Measurements from ENCODE around the gene DCXR.
A peak's percentile ranks its signal among the peaks of the same experiment; 100 is the strongest.

The DCXR gene

GRCh38 chr17:82022310-82022980, 15.1 kb downstream of the DCXR start, which contains the start of gene CENPX:
TSS of gene CENPX (minus strand) at chr17:82022878. CDS start at chr17:82022861, 17 bp downstream.
- peak within 1 kb of the TSS; percentile 90 for H3K4me3 ChIP-seq (ENCODE audit: low read length)

GRCh38 chr17:82021900-82022309, 15.6 kb downstream of the DCXR start:
- peaks cover 3% of the 10 kb centered on the region for H3K4me1 ChIP-seq (ENCODE audit: insufficient read depth, low read length)
- peak overlapping the region; percentile 90 for H3K9ac ChIP-seq (ENCODE audit: low read depth, low read length)
- peak overlapping the region; percentile 90 for H3K4me3 ChIP-seq (ENCODE audit: low read length)
- H3K27me3 ChIP-seq (ENCODE audit: insufficient read depth, low read length), result no peaks in the 10 kb centered on the region
- H3K27ac ChIP-seq (ENCODE audit: low read length), result no peak overlapping the region
- no peaks in the 10 kb centered on the region for H3K9me3 ChIP-seq (ENCODE audit: insufficient read depth, low read depth, low read length)
- peaks cover 5% of the 10 kb centered on the region; the same call in 1 of the 2 replicates for H3K36me3 ChIP-seq (ENCODE audit: insufficient read depth, low read depth, low read length)

More at GRCh38 chr17:82022310-82022980, 15.1 kb downstream of the DCXR start, which contains the start of gene CENPX:
- Histone ChIP-seq H3K36me3 (ENCODE audit: insufficient read depth, low read depth, low read length) (peaks cover 5% of the 10 kb centered on the region; the same call in 1 of the 2 replicates), H3K4me1 (ENCODE audit: insufficient read depth, low read length) (peaks cover 3% of the 10 kb centered on the region), H3K9me3 (ENCODE audit: insufficient read depth, low read depth, low read length) (no peaks in the 10 kb centered on the region), H3K27me3 (ENCODE audit: insufficient read depth, low read length) (no peaks in the 10 kb centered on the region), H3K9ac (ENCODE audit: low read depth, low read length) (peak within 1 kb of the TSS; percentile 90), H3K27ac (ENCODE audit: low read length) (peak within 1 kb of the TSS; percentile 28)

- Histone ChIP-seq H3K4me3 (ENCODE audit: low read length) (peak overlapping the region; percentile 90), H3K4me1 (ENCODE audit: insufficient read depth, low read length) (peaks cover 3% of the 10 kb centered on the region), H3K9ac (ENCODE audit: low read depth, low read length) (peak overlapping the region; percentile 90), H3K36me3 (ENCODE audit: insufficient read depth, low read depth, low read length) (peaks cover 5% of the 10 kb centered on the region; the same call in 1 of the 2 replicates), H3K9me3 (ENCODE audit: insufficient read depth, low read depth, low read length) (no peaks in the 10 kb centered on the region), H3K27ac (ENCODE audit: low read length) (no peak overlapping the region), H3K27me3 (ENCODE audit: insufficient read depth, low read length) (no peaks in the 10 kb centered on the region)
Observed at GRCh38 chr17:82021107-82021899, 16.2 kb downstream of the DCXR start.

GRCh38 chr17:82020572-82021106, 16.9 kb downstream of the DCXR start:
- Histone ChIP-seq H3K27me3 (ENCODE audit: insufficient read depth, low read length) (no peaks in the 10 kb centered on the region), H3K9me3 (ENCODE audit: insufficient read depth, low read depth, low read length) (no peaks in the 10 kb centered on the region), H3K4me3 (ENCODE audit: low read length) (no peak overlapping the region), H3K27ac (ENCODE audit: low read length) (no peak overlapping the region), H3K4me1 (ENCODE audit: insufficient read depth, low read length) (peaks cover 3% of the 10 kb centered on the region), H3K36me3 (ENCODE audit: insufficient read depth, low read depth, low read length) (peaks cover 5% of the 10 kb centered on the region; the same call in 1 of the 2 replicates), H3K9ac (ENCODE audit: low read depth, low read length) (no peak overlapping the region)

GRCh38 chr17:82019690-82020571, 17.6 kb downstream of the DCXR start:
- Histone ChIP-seq H3K4me3 (ENCODE audit: low read length) (no peak overlapping the region), H3K4me1 (ENCODE audit: insufficient read depth, low read length) (peaks cover 3% of the 10 kb centered on the region), H3K9me3 (ENCODE audit: insufficient read depth, low read depth, low read length) (no peaks in the 10 kb centered on the region), H3K27ac (ENCODE audit: low read length) (no peak overlapping the region), H3K36me3 (ENCODE audit: insufficient read depth, low read depth, low read length) (peaks cover 5% of the 10 kb centered on the region; the same call in 1 of the 2 replicates), H3K9ac (ENCODE audit: low read depth, low read length) (no peak overlapping the region), H3K27me3 (ENCODE audit: insufficient read depth, low read length) (no peaks in the 10 kb centered on the region)

- Histone ChIP-seq H3K9ac (ENCODE audit: low read depth, low read length) (no peak overlapping the region), H3K9me3 (ENCODE audit: insufficient read depth, low read depth, low read length) (no peaks in the 10 kb centered on the region), H3K36me3 (ENCODE audit: insufficient read depth, low read depth, low read length) (peaks cover 5% of the 10 kb centered on the region; the same call in 1 of the 2 replicates), H3K4me3 (ENCODE audit: low read length) (no peak overlapping the region), H3K27me3 (ENCODE audit: insufficient read depth, low read length) (no peaks in the 10 kb centered on the region), H3K4me1 (ENCODE audit: insufficient read depth, low read length) (peaks cover 3% of the 10 kb centered on the region), H3K27ac (ENCODE audit: low read length) (no peak overlapping the region)
Observed at GRCh38 chr17:82018989-82019689, 18.4 kb downstream of the DCXR start.

GRCh38 chr17:82018152-82018988, 19.1 kb downstream of the DCXR start:
- Histone ChIP-seq H3K27me3 (ENCODE audit: insufficient read depth, low read length) (no peaks in the 10 kb centered on the region), H3K9me3 (ENCODE audit: insufficient read depth, low read depth, low read length) (no peaks in the 10 kb centered on the region), H3K4me1 (ENCODE audit: insufficient read depth, low read length) (peaks cover 3% of the 10 kb centered on the region), H3K9ac (ENCODE audit: low read depth, low read length) (no peak overlapping the region), H3K4me3 (ENCODE audit: low read length) (no peak overlapping the region), H3K27ac (ENCODE audit: low read length) (no peak overlapping the region), H3K36me3 (ENCODE audit: insufficient read depth, low read depth, low read length) (peaks cover 5% of the 10 kb centered on the region; the same call in 1 of the 2 replicates)

GRCh38 chr17:82017612-82018151, 19.8 kb downstream of the DCXR start:
- Histone ChIP-seq H3K4me1 (ENCODE audit: insufficient read depth, low read length) (peaks cover 3% of the 10 kb centered on the region), H3K9me3 (ENCODE audit: insufficient read depth, low read depth, low read length) (no peaks in the 10 kb centered on the region), H3K27me3 (ENCODE audit: insufficient read depth, low read length) (no peaks in the 10 kb centered on the region), H3K36me3 (ENCODE audit: insufficient read depth, low read depth, low read length) (peaks cover 5% of the 10 kb centered on the region; the same call in 1 of the 2 replicates), H3K9ac (ENCODE audit: low read depth, low read length) (no peak overlapping the region), H3K27ac (ENCODE audit: low read length) (no peak overlapping the region), H3K4me3 (ENCODE audit: low read length) (no peak overlapping the region)

- no peaks in the 10 kb centered on the region for H3K9me3 ChIP-seq (ENCODE audit: insufficient read depth, low read depth, low read length)
- H3K4me1 ChIP-seq (ENCODE audit: insufficient read depth, low read length), result peaks cover 3% of the 10 kb centered on the region
- H3K27me3 ChIP-seq (ENCODE audit: insufficient read depth, low read length), result no peaks in the 10 kb centered on the region
- no peak overlapping the region for H3K4me3 ChIP-seq (ENCODE audit: low read length)
- no peak overlapping the region for H3K9ac ChIP-seq (ENCODE audit: low read depth, low read length)
- H3K36me3 ChIP-seq (ENCODE audit: insufficient read depth, low read depth, low read length), result peaks cover 5% of the 10 kb centered on the region; the same call in 1 of the 2 replicates
- H3K27ac ChIP-seq (ENCODE audit: low read length), result no peak overlapping the region
Observed at GRCh38 chr17:82016875-82017459, 20.5 kb downstream of the DCXR start.
